Neuronal stem cell (in vitro differentiated cells): ENCODE data around the gene ALG6.

Experiments
- DNase-seq: peaks from one replicate; pipeline ENCODE4 v3.0.0-alpha.2; 2013; ENCODE audit warnings: low spot score
- H2AFZ ChIP-seq: one replicate; pipeline ENCODE4 v1.6.1; 2013; ENCODE audit warnings: mild to moderate bottlenecking, low read length, inconsistent platforms
- H2AK5ac ChIP-seq: 2 replicates; pipeline ENCODE4 v1.6.1; 2013; ENCODE audit warnings: low read depth, mild to moderate bottlenecking, inconsistent platforms, low read length, moderate library complexity, mixed read lengths
- H2BK120ac ChIP-seq: 2 replicates; pipeline ENCODE4 v1.6.1; 2013; ENCODE audit warnings: low read depth, mild to moderate bottlenecking, inconsistent platforms, low read length, moderate library complexity, mixed read lengths
- H2BK12ac ChIP-seq: one replicate; pipeline ENCODE4 v1.6.1; 2013; ENCODE audit warnings: low read length, inconsistent platforms
- H2BK15ac ChIP-seq: 2 replicates; pipeline ENCODE4 v1.6.1; 2013; ENCODE audit warnings: mild to moderate bottlenecking, low read length, inconsistent platforms, mixed read lengths
- H2BK5ac ChIP-seq: one replicate; pipeline ENCODE4 v1.6.1; 2013; ENCODE audit warnings: inconsistent platforms, mild to moderate bottlenecking, low read length, moderate library complexity
- H3K14ac ChIP-seq: one replicate; pipeline ENCODE4 v1.6.1; 2013; ENCODE audit warnings: low read length, inconsistent platforms
- H3K18ac ChIP-seq: 2 replicates; pipeline ENCODE4 v1.6.1; 2013; ENCODE audit warnings: low read length, inconsistent platforms
- H3K23ac ChIP-seq: 2 replicates; pipeline ENCODE4 v1.6.1; 2013; ENCODE audit warnings: low read depth, mild to moderate bottlenecking, mixed read lengths, low read length, inconsistent platforms; ENCODE audit not compliant: poor library complexity
- H3K27ac ChIP-seq: replicated peaks from 3 replicates; pipeline ENCODE4 v1.5.1; 2013; ENCODE audit warnings: low read length, inconsistent platforms
- H3K27me3 ChIP-seq, 3 experiments: 2 replicates each; pipeline ENCODE4 v1.6.1; 2013; ENCODE audit warnings: low read length in 3 of 3, mild to moderate bottlenecking in 2 of 3, inconsistent platforms in 1 of 3, low read depth in 1 of 3, mixed read lengths in 1 of 3, moderate library complexity in 1 of 3; ENCODE audit not compliant: control insufficient read depth in 3 of 3, insufficient read depth in 3 of 3
- H3K36me3 ChIP-seq, 2 donors: replicated peaks in 1 of 2; 2 replicates each; pipeline ENCODE4 v1.6.1; 2013; ENCODE audit warnings: low read length in 2 of 2; ENCODE audit not compliant: control insufficient read depth in 2 of 2, insufficient read depth in 2 of 2
- H3K4ac ChIP-seq: 2 replicates; pipeline ENCODE4 v1.6.1; 2013; ENCODE audit warnings: inconsistent platforms, mild to moderate bottlenecking, low read length, moderate library complexity
- H3K4me1 ChIP-seq, 2 donors: 1 replicate in 1 of 2; 2 replicates in 1 of 2; pipeline ENCODE4 v1.6.1; 2013; ENCODE audit warnings: low read length in 2 of 2, low read depth in 1 of 2; ENCODE audit not compliant: control insufficient read depth in 2 of 2, insufficient read depth in 1 of 2
- H3K4me2 ChIP-seq: one replicate; pipeline ENCODE4 v1.6.1; 2013; ENCODE audit warnings: mild to moderate bottlenecking, low read length, inconsistent platforms; ENCODE audit not compliant: insufficient read depth, poor library complexity, severe bottlenecking
- H3K4me3 ChIP-seq, 2 donors: 2 replicates each; pipeline ENCODE4 v1.5.1; 2013; ENCODE audit warnings: low read length in 2 of 2, mild to moderate bottlenecking in 2 of 2, inconsistent platforms in 1 of 2, moderate library complexity in 1 of 2
- H3K79me1 ChIP-seq: one replicate; pipeline ENCODE4 v1.6.1; 2013; ENCODE audit warnings: low read depth, mild to moderate bottlenecking, inconsistent platforms, low read length, moderate library complexity
- H3K9ac ChIP-seq: one replicate; pipeline ENCODE4 v1.6.1; 2013; ENCODE audit warnings: mild to moderate bottlenecking, low read depth, low read length, inconsistent platforms; ENCODE audit not compliant: poor library complexity
- H3K9me3 ChIP-seq, 2 donors: replicated peaks in 1 of 2; 2 replicates each; pipeline versions ENCODE3 to v1.6.1; 2013; ENCODE audit warnings: low read length in 2 of 2, mild to moderate bottlenecking in 2 of 2, inconsistent platforms in 1 of 2, low read depth in 1 of 2, mixed read lengths in 1 of 2, moderate library complexity in 1 of 2; ENCODE audit not compliant: control insufficient read depth in 2 of 2, insufficient read depth in 1 of 2
- H4K8ac ChIP-seq: one replicate; pipeline ENCODE4 v1.6.1; 2013; ENCODE audit warnings: low read depth, mild to moderate bottlenecking, inconsistent platforms, low read length, moderate library complexity
- H4K91ac ChIP-seq: one replicate; pipeline ENCODE4 v1.6.1; 2013; ENCODE audit warnings: low read length, low read depth, mild to moderate bottlenecking, inconsistent platforms; ENCODE audit not compliant: poor library complexity
- WGBS, 2 donors: extraction: QIAGEN DNeasy Blood & Tissue Kit; methylation state at CpG; one replicate each; pipeline ENCODE4 v1.1.7; 2013; ENCODE audit warnings: missing lambda C conversion rate in 2 of 2, mixed read lengths in 1 of 2; ENCODE audit not compliant: insufficient read length in 2 of 2, insufficient replicate concordance in 1 of 2; ENCODE audit errors: extremely low coverage in 2 of 2; 5-methylcytosine and 5-hydroxymethylcytosine counted together

The ALG6 gene

GRCh38 chr1:63450416-63450815, 83.0 kb downstream of the ALG6 start:
- DNase-seq: no peak
- Histone ChIP-seq H2BK120ac (no peak overlapping the region), H4K91ac (no peak overlapping the region), H4K8ac (no peak overlapping the region), H3K79me1 (no peaks in the 10 kb centered on the region), H3K18ac (no peak overlapping the region), H3K4ac (no peak overlapping the region), H3K27ac (no peak overlapping the region), H3K9ac (no peak overlapping the region), H3K27me3 (no peaks in the 10 kb centered on the region), H2BK15ac (no peak overlapping the region), H3K9me3 (no peaks in the 10 kb centered on the region), H3K36me3 (peaks cover 0 to 39% of the 10 kb centered on the region in 2 donors), H3K14ac (no peak overlapping the region), H2AFZ (no peak overlapping the region), H3K4me2 (no peak overlapping the region), H2BK5ac (no peak overlapping the region), H3K4me3 (no peak overlapping the region), H3K4me1 (no peaks in the 10 kb centered on the region), H2AK5ac (no peak overlapping the region), H3K23ac (no peak overlapping the region), H2BK12ac (no peak overlapping the region)
- no CpG with 5 or more reads among the region's 1 CpG for WGBS, 2 donors

DNA sequence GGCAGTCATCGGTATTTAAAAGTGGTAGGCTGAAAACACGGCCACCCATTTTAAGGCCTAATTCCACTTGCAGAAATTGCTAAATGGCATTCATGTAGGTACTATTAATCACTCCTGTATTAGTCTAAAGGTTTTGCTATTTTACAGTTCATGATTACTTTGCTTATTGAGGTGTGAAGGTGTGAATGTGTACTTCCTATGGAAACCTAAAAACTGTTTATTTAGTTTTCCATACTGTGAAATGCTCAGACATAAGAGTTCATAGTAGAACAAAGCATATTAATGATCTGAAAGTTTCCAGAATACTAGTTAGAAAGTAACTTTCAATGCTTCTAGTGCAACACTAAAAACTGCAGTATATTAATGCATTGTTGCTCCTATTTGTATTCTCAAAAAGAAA, 85.8 kb downstream of the ALG6 start:
- Histone ChIP-seq H3K4me3 (no peak overlapping the region), H3K9me3 (no peaks in the 10 kb centered on the region), H4K91ac (no peak overlapping the region), H3K18ac (no peak overlapping the region), H3K4me1 (no peaks in the 10 kb centered on the region), H4K8ac (no peak overlapping the region), H2BK12ac (no peak overlapping the region), H2AFZ (no peak overlapping the region), H3K23ac (no peak overlapping the region), H3K14ac (no peak overlapping the region), H3K79me1 (no peaks in the 10 kb centered on the region), H2BK120ac (no peak overlapping the region), H3K27me3 (no peaks in the 10 kb centered on the region), H2BK15ac (no peak overlapping the region), H2AK5ac (no peak overlapping the region), H3K36me3 (peaks cover 0 to 38% of the 10 kb centered on the region in 2 donors), H3K4ac (no peak overlapping the region), H3K9ac (no peak overlapping the region), H3K27ac (no peak overlapping the region), H3K4me2 (no peak overlapping the region), H2BK5ac (no peak overlapping the region)
- WGBS, 2 donors: no CpG with 5 or more reads among the region's 2 CpGs
- DNase-seq: no peak

DNA sequence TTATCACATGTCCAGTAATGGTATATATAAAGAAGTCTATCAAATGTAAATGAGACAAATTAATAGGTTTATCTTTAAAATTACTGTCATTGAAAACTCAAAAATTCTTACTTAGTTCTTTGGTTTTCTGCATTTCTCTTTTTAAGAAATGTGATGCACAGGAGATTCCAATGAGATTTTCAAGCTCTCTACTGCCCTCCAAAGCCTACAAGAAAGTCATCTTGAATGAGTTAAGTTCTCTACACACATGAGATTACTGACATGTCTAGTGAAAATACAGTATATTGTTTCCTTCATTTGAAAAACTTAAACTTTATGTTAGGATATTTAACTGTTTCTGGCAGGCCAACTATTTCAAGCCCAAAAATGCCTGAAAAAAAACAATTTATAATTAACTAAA, 86.8 kb downstream of the ALG6 start:
- Histone ChIP-seq H3K9ac (no peak overlapping the region), H4K8ac (no peak overlapping the region), H2AFZ (no peak overlapping the region), H3K27ac (no peak overlapping the region), H3K4ac (no peak overlapping the region), H3K14ac (no peak overlapping the region), H3K23ac (no peak overlapping the region), H2BK12ac (no peak overlapping the region), H3K36me3 (peaks cover 0 to 32% of the 10 kb centered on the region in 2 donors), H3K4me3 (no peak overlapping the region), H2BK5ac (no peak overlapping the region), H3K4me1 (no peaks in the 10 kb centered on the region), H2BK15ac (no peak overlapping the region), H4K91ac (no peak overlapping the region), H3K27me3 (no peaks in the 10 kb centered on the region), H2AK5ac (no peak overlapping the region), H3K79me1 (no peaks in the 10 kb centered on the region), H3K4me2 (no peak overlapping the region), H3K18ac (no peak overlapping the region), H3K9me3 (no peaks in the 10 kb centered on the region), H2BK120ac (no peak overlapping the region)
- DNase-seq: no peak

GRCh38 chr1:63458750-63459149, 91.3 kb downstream of the ALG6 start:
- peaks cover 2 to 15% of the 10 kb centered on the region in 2 donors for H3K9me3 ChIP-seq
- H3K4me3 ChIP-seq: no peak overlapping the region
- no peak overlapping the region for H3K23ac ChIP-seq
- H2BK120ac ChIP-seq: no peak overlapping the region
- DNase-seq: no peak
- no peak overlapping the region for H3K4ac ChIP-seq
- H3K27me3 ChIP-seq: no peaks in the 10 kb centered on the region
- H2BK15ac ChIP-seq: no peak overlapping the region
- no peak overlapping the region for H2AFZ ChIP-seq
- H2BK5ac ChIP-seq: no peak overlapping the region
- H3K79me1 ChIP-seq: no peaks in the 10 kb centered on the region
- no peak overlapping the region for H3K14ac ChIP-seq
- no peak overlapping the region for H3K4me2 ChIP-seq
- no peak overlapping the region for H4K8ac ChIP-seq
- H3K36me3 ChIP-seq: peaks cover 0 to 25% of the 10 kb centered on the region in 2 donors
- H3K18ac ChIP-seq: no peak overlapping the region
- H4K91ac ChIP-seq: no peak overlapping the region
- H2AK5ac ChIP-seq: no peak overlapping the region
- no peak overlapping the region for H2BK12ac ChIP-seq
- H3K27ac ChIP-seq: no peak overlapping the region
- no peak overlapping the region for H3K9ac ChIP-seq
- H3K4me1 ChIP-seq: no peaks in the 10 kb centered on the region
